K562 (cell line): ENCODE results near the gene MSRB2. TPM values are rescaled to one million over a fixed set of nuclear protein-coding genes. Genes with fewer than 3 reads are reported as not detected.

Experiments used
- CAMTA2 ChIP-seq: fragments of 250-450 bp; sonication (Bioruptor Pico); conservative IDR thresholded peaks from 2 replicates; pipeline ENCODE4 v1.5.1; 2022
- GTF2E2 ChIP-seq: fragments of 200-800 bp; sonication (Bioruptor generic); IDR thresholded peaks from 2 replicates; pipeline ENCODE4 v1.6.1; 2016; ENCODE audit warnings: missing genetic modification characterization, missing compliant biosample characterization
- HDAC6 ChIP-seq: IDR thresholded peaks from 2 replicates; pipeline ENCODE4 v1.6.1; 2012; ENCODE audit warnings: low read depth, mild to moderate bottlenecking, control low read depth, inconsistent platforms, low read length, moderate library complexity
- MAFF ChIP-seq: IDR thresholded peaks from 2 replicates; pipeline ENCODE4 v1.6.1; 2012; ENCODE audit warnings: low read length, improper control_type of control experiment
- MIER1 ChIP-seq: fragments of 450-650 bp; IDR thresholded peaks from 2 replicates; pipeline ENCODE4 v1.6.1; 2016; ENCODE audit warnings: antibody characterized with exemption, mild to moderate bottlenecking, low read depth
- MTA3 ChIP-seq: fragments of 450-650 bp; formaldehyde crosslinking; IDR thresholded peaks from 2 replicates; pipeline ENCODE4 v1.6.1; 2017; ENCODE audit warnings: mild to moderate bottlenecking, borderline replicate concordance
- NCOA6 ChIP-seq: fragments of 450-650 bp; IDR thresholded peaks from 2 replicates; pipeline ENCODE4 v1.6.1; 2017; ENCODE audit warnings: mild to moderate bottlenecking
- NFRKB ChIP-seq: fragments of 450-650 bp; IDR thresholded peaks from 2 replicates; pipeline ENCODE4 v1.6.1; 2016; ENCODE audit warnings: low read depth
- SMAD3 ChIP-seq: fragments of 450-650 bp; formaldehyde crosslinking; conservative IDR thresholded peaks from 2 replicates; pipeline ENCODE4 v1.4.0; 2020; ENCODE audit warnings: mild to moderate bottlenecking
- SNIP1 ChIP-seq: fragments of 450-650 bp; IDR thresholded peaks from 2 replicates; pipeline ENCODE4 v1.7.1; 2017; ENCODE audit warnings: low read depth, mild to moderate bottlenecking
- THRB ChIP-seq: fragments of 450-650 bp; formaldehyde crosslinking; conservative IDR thresholded peaks from 2 replicates; pipeline ENCODE4 v1.4.0; 2022; ENCODE audit warnings: mild to moderate bottlenecking, missing genetic modification characterization
- TOE1 ChIP-seq, 2 experiments: fragments of 450-650 bp in 1 of 2; sonication (generic) in 1 of 2; formaldehyde crosslinking in 1 of 2; IDR thresholded peaks; 2 replicates each; pipeline versions ENCODE4 v1.7.1 to v1.8.0; 2016 to 2022; ENCODE audit warnings: borderline replicate concordance in 2 of 2, mild to moderate bottlenecking in 2 of 2, antibody characterized with exemption in 1 of 2, inconsistent platforms in 1 of 2, low read depth in 1 of 2, missing genetic modification reagents in 1 of 2, moderate library complexity in 1 of 2
- YY1 ChIP-seq, 3 experiments: IDR thresholded peaks; 2 replicates each; pipeline ENCODE4 v1.6.1; 2011; ENCODE audit warnings: low read length in 2 of 3, mild to moderate bottlenecking in 2 of 3, moderate library complexity in 2 of 3, borderline replicate concordance in 1 of 3, control low read depth in 1 of 3, low read depth in 1 of 3; ENCODE audit not compliant: insufficient read depth in 3 of 3, insufficient replicate concordance in 2 of 3, control insufficient read depth in 1 of 3, insufficient read length in 1 of 3; ENCODE audit errors: extremely low read depth in 1 of 3
- ZKSCAN1 ChIP-seq: fragments of 150-350 bp; IDR thresholded peaks from 2 replicates; pipeline ENCODE4 v1.6.1; 2016; ENCODE audit warnings: low read depth, low read length
- ZNF318 ChIP-seq, 2 experiments: fragments of 450-650 bp; IDR thresholded peaks; 2 replicates each; pipeline ENCODE4 v1.6.1; 2016; ENCODE audit warnings: mild to moderate bottlenecking in 2 of 2, borderline replicate concordance in 1 of 2, low read depth in 1 of 2, moderate library complexity in 1 of 2
- polyA plus RNA-seq, 8 experiments: library from polyadenylated mRNA; depleted of rRNA in 4 of 8; stranded (reverse) in 5 of 8; unstranded in 3 of 8; fragments of >200 nt; fragmentation: Nextera tagmentation in 2 of 8; fragmentation: Illumina TruSeq in 1 of 8; extraction: Ambion mirVana in 2 of 8; extraction: Trizol in 1 of 8; gene quantifications; 2 replicates each; pipeline versions ENCODE4 v1.2.1 to v1.2.3, GENCODE V29; 2011 to 2014; ENCODE audit warnings: inconsistent platforms in 1 of 8, missing spikeins in 1 of 8
- total RNA-seq, 7 experiments: library from RNA; depleted of rRNA in 6 of 7; stranded (reverse); fragments of >200 nt in 6 of 7; fragmentation: Illumina TruSeq in 2 of 7; extraction: Trizol in 2 of 7; gene quantifications; 2 replicates each; pipeline versions ENCODE4 v1.2.1 to v1.2.3, GENCODE V29; 2011 to 2021; ENCODE audit warnings: low replicate concordance in 1 of 7

Gene MSRB2
- total and polyA plus RNA-seq, 9 of the 15 experiments (the other 6 are each of a cell fraction or from before 2014, with no cell fraction given): 1.5 to 22.3 (median 5.9) TPM

- TF ChIP-seq TOE1 (IDR thresholded peaks at IDR 0.05; ENCODE audit: borderline replicate concordance) (no peak), TOE1 (CRISPR knock-in tag; IDR thresholded peaks at IDR 0.05; ENCODE audit: borderline replicate concordance, low read depth) (no peak), SMAD3 (CRISPR knock-in tag) (no peak), THRB (CRISPR knock-in tag) (no peak), NFRKB (peak; percentile 37; the same call in 1 of the 2 replicates), MTA3 (no peak), ZKSCAN1 (0 out of 2 replicates have a peak, but pooled peaks have one; percentile 93), ZNF318 (IDR thresholded peaks at IDR 0.05; ENCODE audit: borderline replicate concordance in 1 of 2, low read depth in 1 of 2) (no peak), NCOA6 (no peak), GTF2E2 (tag) (0 out of 2 replicates have a peak, but pooled peaks have one; percentile 70), MIER1 (no peak), HDAC6 (no peak), SNIP1 (no peak), MAFF (no peak), CAMTA2 (CRISPR knock-in tag) (no peak), YY1 (IDR thresholded peaks at IDR 0.05; ENCODE audit: borderline replicate concordance in 1 of 3, control insufficient read depth in 1 of 3, extremely low read depth in 1 of 3, insufficient read depth in 3 of 3, insufficient read length in 1 of 3, insufficient replicate concordance in 2 of 3, low read depth in 1 of 3, low read length in 2 of 3) (peak in 1 of 3 experiments; percentile 43)
Measured at GRCh38 chr10:23095966-23096801, 805 bp downstream of the MSRB2 start (continued).
